ENCODE measurements around the gene MCTP1.

- TF ChIP-seq EP300 (IDR thresholded peaks at IDR 0.05; ENCODE audit: borderline replicate concordance) (no peak), EGR1 (IDR thresholded peaks at IDR 0.05) (no peak), YY1 (IDR thresholded peaks at IDR 0.05; ENCODE audit: low read depth) (no peak), FOXM1 (IDR thresholded peaks at IDR 0.05; ENCODE audit: borderline replicate concordance, low read depth) (no peak), RAD21 (IDR thresholded peaks at IDR 0.05; ENCODE audit: low read depth) (no peak), ZBTB7A (IDR thresholded peaks at IDR 0.05; ENCODE audit: low read depth) (no peak), NFIC (IDR thresholded peaks at IDR 0.05) (no peak), REST (IDR thresholded peaks at IDR 0.05; ENCODE audit: low read depth) (no peak), USF1 (IDR thresholded peaks at IDR 0.05) (no peak), TAF1 (IDR thresholded peaks at IDR 0.05; ENCODE audit: low read depth) (no peak), TCF12 (IDR thresholded peaks at IDR 0.05; ENCODE audit: low read depth) (no peak), CEBPB (IDR thresholded peaks at IDR 0.05) (no peak)
- TF ChIP-seq, protein P1, sequence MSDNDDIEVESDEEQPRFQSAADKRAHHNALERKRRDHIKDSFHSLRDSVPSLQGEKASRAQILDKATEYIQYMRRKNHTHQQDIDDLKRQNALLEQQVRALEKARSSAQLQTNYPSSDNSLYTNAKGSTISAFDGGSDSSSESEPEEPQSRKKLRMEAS (IDR thresholded peaks at IDR 0.05): no peak
Measured at GRCh38 chr5:94967525-94967924, 317.4 kb downstream of the MCTP1 start.
